HepG2 (cell line): ENCODE data around the gene FAM117A. TPM values are rescaled to one million over a fixed set of nuclear protein-coding genes. Genes with fewer than 3 reads are reported as not detected.
A peak's percentile ranks its signal among the peaks of the same experiment; 100 is the strongest.

Source experiments
- ARID4A ChIP-seq: sonication (generic); formaldehyde crosslinking; IDR thresholded peaks from 2 replicates; pipeline ENCODE4 v1.5.0; 2020; ENCODE audit warnings: mild to moderate bottlenecking, missing genetic modification reagents, borderline replicate concordance
- CEBPB ChIP-seq: IDR thresholded peaks from 2 replicates; pipeline ENCODE4 v1.6.1; 2011; ENCODE audit warnings: low read depth, low read length, improper control_type of control experiment, borderline replicate concordance
- DMAP1 ChIP-seq: IDR thresholded peaks from 2 replicates; pipeline ENCODE4 v1.6.1; 2016
- HNRNPL ChIP-seq: fragments of 200-400 bp; formaldehyde crosslinking; IDR thresholded peaks from 2 replicates; pipeline ENCODE4 v1.6.1; 2017; ENCODE audit warnings: mild to moderate bottlenecking, low read depth, low read length
- IRF2 ChIP-seq: IDR thresholded peaks from 2 replicates; pipeline ENCODE4 v1.6.1; 2018; ENCODE audit warnings: missing genetic modification reagents, missing compliant biosample characterization
- KDM2A ChIP-seq: sonication (generic); formaldehyde crosslinking; IDR thresholded peaks from 2 replicates; pipeline ENCODE4 v1.4.0; 2020; ENCODE audit warnings: low read depth, missing genetic modification reagents, borderline replicate concordance
- KMT2A ChIP-seq: sonication (generic); formaldehyde crosslinking; IDR thresholded peaks from 2 replicates; pipeline ENCODE4 v1.4.0; 2020; ENCODE audit warnings: missing genetic modification reagents
- SIX4 ChIP-seq: sonication (generic); formaldehyde crosslinking; IDR thresholded peaks from 2 replicates; pipeline ENCODE4 v1.4.0; 2020; ENCODE audit warnings: missing genetic modification reagents
- TRIM22 ChIP-seq: fragments of 450-650 bp; IDR thresholded peaks from 2 replicates; pipeline ENCODE4 v1.6.1; 2017
- ZBTB37 ChIP-seq: sonication (generic); formaldehyde crosslinking; IDR thresholded peaks from 2 replicates; pipeline ENCODE4 v1.4.0; 2020; ENCODE audit warnings: mild to moderate bottlenecking, missing genetic modification reagents
- ZNF235 ChIP-seq: sonication (generic); formaldehyde crosslinking; IDR thresholded peaks from 2 replicates; pipeline ENCODE4 v1.8.1; 2023; ENCODE audit warnings: mild to moderate bottlenecking, missing genetic modification reagents, borderline replicate concordance
- ZNF292 ChIP-seq: sonication (generic); formaldehyde crosslinking; IDR thresholded peaks from 2 replicates; pipeline ENCODE4 v1.8.1; 2022; ENCODE audit warnings: mild to moderate bottlenecking, low read depth, missing genetic modification reagents, borderline replicate concordance
- ZNF496 ChIP-seq: sonication (generic); formaldehyde crosslinking; IDR thresholded peaks from 2 replicates; pipeline ENCODE4 v1.8.1; 2023; ENCODE audit warnings: mild to moderate bottlenecking, moderate library complexity, missing genetic modification reagents; ENCODE audit not compliant: insufficient replicate concordance
- ZNF660 ChIP-seq: sonication (generic); formaldehyde crosslinking; IDR thresholded peaks from 2 replicates; pipeline ENCODE4 v1.5.1; 2020; ENCODE audit warnings: mild to moderate bottlenecking, low read depth, missing genetic modification reagents, borderline replicate concordance
- ZNF687 ChIP-seq: sonication (generic); formaldehyde crosslinking; IDR thresholded peaks from 2 replicates; pipeline ENCODE4 v1.5.1; 2020; ENCODE audit warnings: mild to moderate bottlenecking, missing genetic modification reagents, moderate library complexity
- ZSCAN21 ChIP-seq: sonication (generic); formaldehyde crosslinking; IDR thresholded peaks from 2 replicates; pipeline ENCODE4 v1.8.0; 2022; ENCODE audit warnings: mild to moderate bottlenecking, missing genetic modification reagents, moderate library complexity, borderline replicate concordance
- polyA plus RNA-seq, 8 experiments: library from polyadenylated mRNA; depleted of rRNA in 3 of 8; stranded (reverse) in 7 of 8; unstranded in 1 of 8; fragments of >200 nt; fragmentation: Illumina TruSeq in 4 of 8; extraction: Trizol in 4 of 8; gene quantifications; 2 replicates each; pipeline versions ENCODE4 v1.2.1 to v1.2.3, GENCODE V29; 2011 to 2016; ENCODE audit warnings: low read depth in 4 of 8, missing spikeins in 1 of 8, mixed read lengths in 1 of 8; ENCODE audit not compliant: insufficient read depth in 1 of 8
- total RNA-seq, 5 experiments: library from RNA; depleted of rRNA; stranded (reverse); fragments of >200 nt; fragmentation: Illumina TruSeq; extraction: Trizol; gene quantifications; 2 replicates each; pipeline ENCODE4 v1.2.3, GENCODE V29; 2016; ENCODE audit warnings: low read depth in 1 of 5

The FAM117A gene
- total and polyA plus RNA-seq, 2 of the 13 experiments (the other 11 are each of a cell fraction or from before 2014, with no cell fraction given): 12.1 to 19.8 TPM

GRCh38 chr17:49703557-49704277 lies 60.2 kb downstream of the FAM117A start (continued):
- TF ChIP-seq ZNF687: peak; percentile 59
- TF ChIP-seq ZNF292 (CRISPR knock-in tag): no peak
- no peak for TF ChIP-seq HNRNPL
- peak; percentile 36; the same call in 1 of the 2 replicates for TF ChIP-seq ZSCAN21 (CRISPR knock-in tag)
- TF ChIP-seq SIX4 (CRISPR knock-in tag): no peak
- TF ChIP-seq ZBTB37 (CRISPR knock-in tag): no peak
- no peak for TF ChIP-seq ZNF496 (CRISPR knock-in tag)
- TF ChIP-seq DMAP1 (CRISPR knock-in tag): peak; percentile 47; the same call in 1 of the 2 replicates
- TF ChIP-seq TRIM22: no peak
- 0 out of 2 replicates have a peak, but pooled peaks have one; percentile 39 for TF ChIP-seq KDM2A
- TF ChIP-seq IRF2: peak; percentile 62
- peak; percentile 53; the same call in 1 of the 2 replicates for TF ChIP-seq ARID4A (CRISPR knock-in tag)
- no peak for TF ChIP-seq ZNF660 (CRISPR knock-in tag)
- TF ChIP-seq ZNF235 (CRISPR knock-in tag): no peak
- TF ChIP-seq CEBPB: peak; percentile 49; the same call in 1 of the 2 replicates
- 0 out of 2 replicates have a peak, but pooled peaks have one; percentile 28 for TF ChIP-seq KMT2A (CRISPR knock-in tag)
